Midbrain (tissue), 1 donor: Measurements from ENCODE around the gene FMO5.
"Not testable (repeated sequence)": the region's sequence is repeated elsewhere in the genome, so short reads cannot be mapped to it uniquely, and the experiment has no call there.

ENCODE experiments used
- DNase-seq: peaks from one replicate; lab custom pipeline; 2025; lab: John Stamatoyannopoulos, UW

The FMO5 gene

GRCh38 chr1:147238925-147239820, 14.0 kb upstream of the FMO5 start:
- no peak for DNase-seq

GRCh38 chr1:147238053-147238902, 13.1 kb upstream of the FMO5 start:
- no peak for DNase-seq

GRCh38 chr1:147236959-147237791, 12.0 kb upstream of the FMO5 start:
- no peak for DNase-seq

- DNase-seq = no peak
Measured at GRCh38 chr1:147236448-147236847, 11.3 kb upstream of the FMO5 start.

- DNase-seq = no peak
Measured at GRCh38 chr1:147235822-147236221, 10.7 kb upstream of the FMO5 start.

- DNase-seq = not testable (repeated sequence)
Measured at GRCh38 chr1:147233903-147234302, 8.8 kb upstream of the FMO5 start.

- DNase-seq = not testable (repeated sequence)
Measured at GRCh38 chr1:147231032-147231431, 5.9 kb upstream of the FMO5 start.

GRCh38 chr1:147223740-147224615, 1.2 kb downstream of the FMO5 start:
- DNase-seq = no peak

GRCh38 chr1:147218606-147219005, 6.5 kb downstream of the FMO5 start:
- no peak for DNase-seq

- no peak for DNase-seq
Measured at GRCh38 chr1:147217141-147217540, 8.0 kb downstream of the FMO5 start.

GRCh38 chr1:147216124-147216523, 9.0 kb downstream of the FMO5 start:
- DNase-seq = no peak

GRCh38 chr1:147215540-147215916, 9.6 kb downstream of the FMO5 start:
- no peak for DNase-seq

GRCh38 chr1:147214842-147215539, 10.1 kb downstream of the FMO5 start:
- DNase-seq = no peak

- no peak for DNase-seq
Measured at GRCh38 chr1:147214325-147214724, 10.8 kb downstream of the FMO5 start.

- no peak for DNase-seq
Measured at GRCh38 chr1:147213271-147213670, 11.9 kb downstream of the FMO5 start.

GRCh38 chr1:147211577-147211976, 13.6 kb downstream of the FMO5 start:
- no peak for DNase-seq

GRCh38 chr1:147210987-147211386, 14.2 kb downstream of the FMO5 start:
- no peak for DNase-seq

GRCh38 chr1:147209825-147210821, 15.0 kb downstream of the FMO5 start:
- no peak for DNase-seq

GRCh38 chr1:147208619-147209018, 16.5 kb downstream of the FMO5 start:
- DNase-seq = no peak
